ENCODE measurements around the gene EPHA7. TPM values are rescaled to one million over a fixed set of nuclear protein-coding genes. Genes with fewer than 3 reads are reported as not detected.
A peak's percentile ranks its signal among the peaks of the same experiment; 100 is the strongest.

EPHA7 gene
- 0.10 TPM for total RNA-seq

DNA sequence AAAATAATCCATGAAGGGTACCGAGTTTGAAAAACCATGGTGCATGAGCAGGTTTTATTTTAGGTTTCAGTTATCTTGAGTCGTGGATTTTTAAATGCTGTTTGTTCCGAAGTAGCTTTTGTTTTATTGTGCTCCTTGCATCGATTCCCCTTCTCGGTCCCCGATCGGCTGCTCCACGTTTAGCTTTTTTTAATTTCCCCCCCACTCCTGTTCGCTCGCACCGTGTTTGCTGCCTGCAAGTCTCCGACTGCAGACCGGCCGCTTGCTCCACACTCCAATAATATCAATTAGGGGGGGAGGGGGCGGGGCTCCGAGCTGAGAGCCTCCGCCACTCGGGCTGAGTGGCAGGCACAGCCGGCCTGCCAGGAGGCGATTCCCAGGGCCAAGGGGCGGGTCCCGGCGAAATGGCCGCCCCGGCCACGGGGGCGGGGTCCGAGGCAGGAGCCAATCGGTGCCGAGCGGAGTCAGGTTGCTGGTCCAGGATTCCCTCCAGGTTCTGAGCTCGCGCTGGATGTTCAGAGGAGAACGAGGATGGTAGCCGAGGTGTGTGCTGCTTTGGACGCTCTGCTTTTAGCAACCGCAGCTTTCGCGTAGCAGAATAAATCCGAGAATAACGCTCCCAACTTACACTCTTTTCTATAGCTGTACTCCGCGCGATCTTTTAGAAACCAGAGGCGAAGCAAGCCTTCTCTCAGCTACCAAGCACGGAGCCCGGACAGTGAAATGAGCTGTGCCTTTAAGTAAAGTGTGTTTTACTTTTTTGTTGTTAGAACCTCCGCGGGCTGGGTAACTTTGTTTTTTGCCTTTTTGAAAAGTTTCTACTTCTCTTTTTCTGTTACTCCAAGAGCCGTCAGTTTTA, at the start of gene EPHA7:
Gene EPHA7, minus strand, starts transcription at position 256 of the 859 bp plus-strand sequence. Its CDS starts 218 bp downstream, at position 38.
- DNase-seq (ENCODE audit: low spot score) = peak; percentile 76
- ATAC-seq = peak; percentile 96

DNA sequence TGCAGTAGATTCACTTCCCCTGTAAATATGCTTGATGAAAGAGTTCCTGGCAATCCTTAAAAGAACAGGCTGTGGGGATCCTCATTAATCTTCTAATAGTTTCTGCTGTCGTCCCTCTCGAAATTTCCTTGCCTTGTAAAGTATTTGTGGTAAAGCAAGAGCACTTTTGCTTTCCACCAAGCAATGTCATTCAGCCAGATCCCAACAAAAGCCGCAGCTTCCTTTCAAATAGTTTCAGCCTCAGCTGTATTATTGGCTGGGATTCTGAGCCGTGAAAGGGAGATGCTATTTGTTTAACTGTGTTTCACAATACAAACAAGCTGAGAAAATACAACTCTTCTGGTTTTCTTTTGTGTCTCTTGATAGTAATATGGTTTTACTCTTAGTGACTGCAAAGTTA, 48.9 kb upstream of the EPHA7 start:
- ATAC-seq = no peak
- no peak for DNase-seq (ENCODE audit: low spot score)

DNA sequence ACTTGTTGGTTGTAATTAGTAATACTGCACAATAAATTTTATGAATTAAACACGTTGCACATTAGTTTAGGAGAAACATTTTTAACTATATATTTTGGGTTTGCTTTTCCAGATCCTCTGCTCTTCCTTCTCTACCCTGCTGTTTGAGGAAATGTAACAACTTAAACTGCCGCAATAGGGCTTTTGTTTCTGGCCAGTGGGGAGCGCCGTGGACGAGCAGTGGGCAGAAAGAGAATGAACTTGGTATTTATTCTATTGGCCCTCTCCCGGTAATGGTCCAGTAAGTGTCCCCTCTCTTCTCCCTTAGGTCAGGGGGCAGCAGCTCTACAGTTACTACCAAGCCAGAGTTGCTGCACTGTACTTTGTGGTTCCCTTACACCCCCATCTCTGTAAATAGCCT, 35.2 kb upstream of the EPHA7 start:
- no peak for ATAC-seq

DNA sequence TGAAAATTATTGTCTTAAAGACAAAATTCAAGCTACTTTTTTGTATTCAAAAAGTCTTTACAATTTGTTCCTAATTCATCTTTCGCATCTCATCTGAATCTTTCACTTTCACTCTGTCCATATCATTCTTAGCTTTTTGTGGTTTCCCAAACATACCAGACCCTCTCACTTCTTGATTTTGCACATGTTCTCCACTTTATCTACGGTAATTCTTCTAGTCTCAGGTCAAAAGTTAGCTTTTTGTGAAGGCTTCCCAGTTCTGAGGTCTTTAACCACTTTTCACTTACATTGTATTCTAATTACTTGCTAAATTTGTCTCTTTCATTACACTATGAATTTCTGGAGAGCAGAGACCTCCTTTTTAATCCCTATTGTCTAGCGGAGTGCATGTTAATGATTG, 34.6 kb upstream of the EPHA7 start:
- DNase-seq (ENCODE audit: low spot score) = no peak
- no peak for ATAC-seq

More for the DNA sequence above, 35.2 kb upstream of the EPHA7 start:
- no peak for DNase-seq (ENCODE audit: low spot score)

DNA sequence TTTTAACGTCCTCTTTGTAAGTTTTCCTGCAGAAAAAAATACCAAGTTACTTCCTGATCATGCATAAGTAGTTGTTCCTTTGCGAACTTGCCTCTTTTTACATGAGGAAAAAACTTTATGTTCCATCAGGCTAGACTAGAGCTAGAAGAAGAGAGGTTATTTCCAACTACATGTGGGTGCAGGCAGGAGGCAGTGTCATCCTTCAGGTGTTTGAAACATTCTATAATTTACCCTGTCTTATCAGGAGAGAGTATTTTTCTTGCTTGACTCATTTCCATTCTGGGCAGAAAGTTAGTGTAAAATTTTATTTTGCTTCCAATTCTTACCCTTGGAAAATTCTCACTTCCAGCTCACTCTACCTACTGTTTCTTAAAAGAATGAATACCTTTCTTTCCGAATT, 28.5 kb upstream of the EPHA7 start:
- ATAC-seq = no peak

DNA sequence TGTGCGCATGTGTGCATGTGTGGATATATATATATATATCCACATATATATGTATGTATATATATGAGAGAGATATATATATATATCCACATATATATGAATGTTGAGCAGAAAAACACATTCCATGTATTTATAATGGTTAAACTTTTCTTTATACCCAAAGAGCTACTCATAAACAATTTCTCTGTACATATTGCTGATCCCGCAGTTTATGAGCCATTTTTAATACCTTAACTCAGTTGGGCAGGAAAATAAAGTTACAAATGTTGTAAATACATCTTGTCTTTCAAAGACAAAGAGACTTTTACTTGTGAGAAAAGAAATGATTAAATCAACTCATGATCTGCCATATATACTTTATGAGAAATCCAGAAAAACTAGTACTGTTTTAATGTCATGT, 18.1 kb upstream of the EPHA7 start:
- DNase-seq (ENCODE audit: low spot score) (no peak), ATAC-seq (no peak)

More for the DNA sequence above, 28.5 kb upstream of the EPHA7 start:
- DNase-seq (ENCODE audit: low spot score) = no peak

DNA sequence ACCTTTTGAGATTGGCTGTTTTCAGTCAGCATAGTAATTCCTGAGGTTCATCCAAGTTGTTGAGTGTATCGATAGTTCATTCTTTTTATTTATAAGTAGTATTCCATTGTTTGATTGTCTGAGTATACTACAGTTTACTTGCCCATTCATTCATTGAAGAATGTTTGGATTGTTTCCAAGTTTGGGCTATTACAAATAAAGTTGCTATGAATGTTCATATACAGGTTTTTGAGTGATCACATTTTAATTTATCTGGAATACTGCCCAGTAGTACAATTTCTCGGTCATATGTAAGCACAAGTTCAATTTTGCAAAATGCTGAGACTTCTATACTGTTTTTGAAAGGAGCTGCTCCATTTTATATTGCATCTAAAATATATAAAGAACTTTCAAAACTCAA, 14.2 kb upstream of the EPHA7 start:
- no peak for ATAC-seq
- no peak for DNase-seq (ENCODE audit: low spot score)

DNA sequence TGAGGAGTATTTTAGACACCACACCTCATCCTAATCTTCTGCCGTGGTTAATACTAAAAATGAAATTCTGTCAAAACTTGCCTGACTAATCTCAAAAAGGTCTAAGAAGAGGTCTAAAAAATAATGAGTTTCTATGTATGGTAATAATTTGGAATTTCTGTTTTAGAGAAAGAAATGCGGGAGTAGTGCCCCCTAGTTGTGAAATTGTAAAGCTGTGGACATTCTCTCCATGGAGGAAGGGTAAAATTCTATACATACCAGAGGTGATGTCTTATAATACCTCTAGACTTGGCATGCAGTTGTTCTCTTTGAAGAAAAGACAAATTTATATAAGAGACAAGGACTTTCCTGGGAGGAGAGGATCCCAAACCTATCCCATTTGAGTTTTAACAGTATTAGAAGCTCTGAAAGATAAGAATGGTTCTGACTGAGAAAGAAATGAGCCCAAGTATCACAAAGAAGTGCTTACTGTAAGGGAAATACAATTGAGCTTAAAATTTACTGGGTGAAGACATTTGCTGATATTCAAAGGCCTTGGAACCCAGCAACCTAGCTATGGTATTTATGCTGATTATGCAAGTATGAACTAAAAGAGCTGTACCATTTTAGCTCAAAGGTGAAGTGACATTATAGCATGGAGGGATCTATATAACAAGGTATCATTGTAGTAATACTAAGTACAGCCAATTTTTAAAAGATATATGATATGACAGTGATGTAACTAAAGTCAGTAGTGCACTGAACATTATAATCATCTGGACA, 5.1 kb upstream of the EPHA7 start:
- DNase-seq (ENCODE audit: low spot score) (no peak), ATAC-seq (peak; percentile 42)

DNA sequence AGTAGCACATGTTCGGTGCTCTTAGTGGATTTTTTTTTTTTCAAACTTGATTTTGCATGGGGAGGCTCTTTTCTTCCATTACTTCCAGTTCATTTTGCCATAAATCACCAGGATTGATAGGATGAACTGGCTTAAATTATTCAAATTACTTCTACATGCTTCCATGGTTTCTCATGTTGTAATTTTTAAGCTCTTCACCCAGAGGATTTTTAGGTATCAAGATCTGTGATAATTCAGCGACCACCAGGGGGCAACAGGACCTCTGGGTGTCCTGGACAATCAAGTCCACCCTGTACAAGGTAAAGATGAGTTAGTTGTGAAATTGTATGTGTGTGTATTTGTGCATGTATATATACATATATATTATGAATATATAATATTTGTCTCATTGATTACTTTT, 4.2 kb upstream of the EPHA7 start:
- no peak for DNase-seq (ENCODE audit: low spot score)

DNA sequence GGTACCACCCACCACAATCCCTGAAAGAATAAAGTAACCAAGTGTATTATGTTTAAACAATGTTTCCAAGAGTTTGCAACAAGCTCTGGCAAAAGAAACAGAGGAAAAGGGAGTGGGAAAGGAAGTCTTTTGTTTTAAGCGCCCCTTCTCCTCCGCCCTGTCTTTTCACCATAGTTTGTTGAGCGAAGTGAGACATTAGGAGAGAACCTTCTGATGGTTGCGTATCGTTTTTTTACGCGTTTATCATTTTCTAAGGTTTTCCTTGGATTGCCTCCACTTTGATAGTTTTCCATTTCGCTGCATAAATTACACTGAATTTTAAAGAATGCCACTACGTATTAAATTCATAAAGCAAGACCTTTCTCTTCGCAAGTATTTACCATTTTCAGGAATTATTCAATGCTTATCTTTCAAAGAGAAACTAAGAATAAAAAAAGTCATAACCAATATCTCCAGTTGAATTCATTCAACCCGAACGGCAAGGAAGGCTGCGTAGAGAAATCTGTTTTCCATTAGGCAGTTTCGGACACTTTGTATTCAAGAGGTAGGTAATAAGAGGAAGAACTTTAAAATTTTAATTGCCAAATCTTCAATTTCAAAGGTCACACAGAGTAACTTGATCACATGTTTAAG, 920 bp upstream of the EPHA7 start:
- ATAC-seq = no peak

More for the DNA sequence above, 4.2 kb upstream of the EPHA7 start:
- no peak for ATAC-seq

DNA sequence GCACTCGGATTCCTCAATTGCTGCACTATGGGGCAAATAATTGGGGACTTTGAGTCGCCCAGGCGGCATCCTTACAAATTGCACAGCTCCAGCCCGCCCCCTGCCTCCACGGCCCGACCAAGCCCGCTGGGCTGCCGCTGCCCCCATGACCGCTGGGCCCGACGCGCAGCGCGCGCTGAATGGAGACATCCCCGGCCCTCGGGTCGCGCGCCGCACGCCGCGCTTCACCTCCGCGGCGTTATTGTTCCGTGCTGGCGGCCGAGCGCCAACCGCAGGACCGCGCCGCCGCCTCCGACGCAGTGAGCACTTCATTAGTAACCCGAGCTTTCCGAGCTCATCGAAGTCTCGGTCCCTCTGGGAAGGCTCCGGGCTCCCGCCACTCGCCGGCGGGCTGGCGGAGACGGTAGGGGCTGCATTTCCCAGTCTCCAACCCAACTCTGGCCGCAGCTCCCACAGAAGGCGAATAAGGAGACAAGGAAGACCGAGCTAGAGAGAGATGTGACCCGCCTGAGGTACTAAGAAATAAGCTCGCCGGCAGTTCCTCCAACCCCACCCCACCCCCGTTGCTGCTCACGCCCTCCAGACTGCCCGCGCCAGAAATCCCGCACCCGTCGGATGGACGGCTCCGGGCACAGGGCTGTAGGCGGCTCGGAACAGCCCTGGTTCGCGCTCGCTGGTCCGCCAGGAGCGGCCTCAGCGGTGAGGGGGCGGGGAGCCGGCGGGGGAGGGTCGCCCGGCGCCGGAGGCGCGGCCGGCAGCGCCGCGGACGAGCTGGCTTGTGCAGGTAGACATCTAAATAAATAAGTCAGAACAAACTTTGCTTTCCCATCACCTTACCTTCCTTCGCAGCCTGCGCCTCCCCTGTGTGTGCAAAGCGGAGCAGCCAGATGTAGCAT, 703 bp downstream of the EPHA7 start:
- DNase-seq (ENCODE audit: low spot score) (no peak), ATAC-seq (peak; percentile 23)

More for the DNA sequence above, 920 bp upstream of the EPHA7 start:
- DNase-seq (ENCODE audit: low spot score) = no peak

DNA sequence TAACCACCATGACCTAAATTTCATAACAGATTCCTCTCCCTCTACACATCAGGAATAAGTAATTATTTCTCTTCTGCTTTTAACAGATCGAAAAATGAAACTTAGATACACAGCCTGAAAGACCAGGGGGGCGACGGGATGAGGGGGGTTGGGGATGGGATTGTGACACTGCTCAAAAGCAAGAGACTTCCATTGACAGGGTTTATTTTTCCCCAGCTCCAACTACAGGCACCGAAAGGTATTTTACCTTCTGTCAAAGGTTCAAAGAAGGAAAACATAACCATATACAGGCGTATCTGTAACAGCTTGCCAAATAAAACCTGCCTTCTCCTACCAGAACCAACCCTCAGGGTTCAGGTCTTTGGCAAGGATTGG, 1.3 kb downstream of the EPHA7 start:
- ATAC-seq (no peak), DNase-seq (ENCODE audit: low spot score) (no peak)

DNA sequence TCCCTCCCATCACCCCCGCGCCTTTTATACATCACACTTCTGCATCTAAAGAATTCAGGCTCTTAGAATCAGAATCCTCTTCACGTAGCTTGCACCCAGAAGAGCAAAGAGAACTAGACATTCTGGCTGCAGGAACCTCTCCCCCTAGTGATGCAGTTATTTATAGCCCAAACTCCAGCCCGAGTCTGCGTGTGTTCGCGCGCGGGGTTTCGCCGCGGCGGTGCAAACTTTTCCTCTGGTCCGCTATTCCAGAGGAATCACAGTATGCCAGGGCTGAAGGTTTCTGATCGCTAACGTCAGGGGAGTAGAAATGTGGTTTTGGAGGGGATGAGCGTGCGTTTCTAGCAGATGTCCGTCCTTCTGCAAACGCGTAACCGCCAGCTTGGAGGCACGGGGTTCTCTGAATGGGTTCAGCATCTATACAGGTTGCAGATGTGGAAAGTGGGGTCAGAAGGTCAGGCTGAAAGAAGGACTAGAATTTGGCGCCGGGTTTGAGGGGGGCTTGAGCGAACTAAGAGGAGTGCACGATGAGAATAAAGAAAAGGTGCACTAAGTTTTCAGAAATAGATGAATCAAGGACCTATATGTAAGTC, 1.8 kb downstream of the EPHA7 start:
- ATAC-seq = no peak
- no peak for DNase-seq (ENCODE audit: low spot score)

DNA sequence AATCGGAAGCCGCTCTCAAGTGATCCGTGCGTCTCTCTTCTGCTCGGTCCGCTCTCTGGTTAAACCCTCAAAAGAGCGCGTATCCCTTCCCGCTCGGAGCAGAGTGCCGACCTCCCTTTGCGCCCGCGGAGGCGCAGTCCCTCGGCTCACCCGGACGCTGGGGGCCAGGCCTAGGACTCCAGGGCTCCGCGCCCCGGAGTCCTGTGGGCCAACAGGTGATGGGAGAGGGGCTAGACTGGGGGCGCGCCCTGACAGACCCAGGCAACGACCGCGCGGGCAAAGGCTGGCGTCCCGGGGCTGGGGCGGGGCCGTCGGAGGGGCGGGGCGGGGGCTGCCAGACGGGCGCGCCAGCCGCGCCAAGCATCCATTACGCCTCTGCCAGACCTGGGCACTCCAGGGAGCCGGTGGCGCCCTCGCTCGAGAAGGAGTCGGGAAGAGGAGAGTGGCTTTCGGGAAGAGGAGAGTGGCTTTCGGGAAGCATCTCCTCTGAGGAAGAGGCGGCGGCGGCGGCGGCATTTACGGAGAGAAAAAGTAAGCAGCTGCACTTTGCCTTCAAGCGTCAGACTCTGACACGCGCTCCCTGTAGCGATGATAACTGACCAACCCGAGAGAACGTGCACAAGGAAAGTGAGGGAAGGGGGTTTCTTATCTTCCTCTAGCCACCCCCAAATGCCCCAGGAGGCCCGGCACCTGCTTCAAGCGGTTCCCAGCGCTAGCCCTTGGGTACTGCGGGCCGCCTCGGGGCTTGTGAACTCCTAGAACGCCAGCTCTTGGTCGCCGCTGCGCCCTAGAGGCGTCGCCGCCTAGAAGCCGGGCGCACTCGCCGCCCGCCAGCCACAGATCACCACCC, 2.6 kb downstream of the EPHA7 start:
- no peak for ATAC-seq

DNA sequence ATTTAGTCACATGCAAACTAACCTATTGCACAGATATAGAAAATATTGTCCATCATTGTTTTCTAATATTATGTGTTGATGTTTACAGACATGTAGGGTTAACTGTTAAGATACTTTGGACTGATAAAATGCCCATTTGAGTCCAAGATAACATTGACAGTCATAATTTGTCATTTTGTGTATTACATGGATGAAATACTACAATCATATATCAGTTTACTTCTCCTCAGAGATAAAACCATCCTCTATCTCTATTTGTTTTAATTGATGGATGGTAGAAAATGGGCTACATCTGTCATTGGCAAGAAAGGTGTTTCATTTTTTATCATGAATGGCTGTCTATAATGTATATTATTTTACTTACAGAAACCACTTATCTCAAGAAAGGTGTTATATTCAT, 6.2 kb downstream of the EPHA7 start:
- no peak for ATAC-seq

More for the DNA sequence above, 2.6 kb downstream of the EPHA7 start:
- no peak for DNase-seq (ENCODE audit: low spot score)

DNA sequence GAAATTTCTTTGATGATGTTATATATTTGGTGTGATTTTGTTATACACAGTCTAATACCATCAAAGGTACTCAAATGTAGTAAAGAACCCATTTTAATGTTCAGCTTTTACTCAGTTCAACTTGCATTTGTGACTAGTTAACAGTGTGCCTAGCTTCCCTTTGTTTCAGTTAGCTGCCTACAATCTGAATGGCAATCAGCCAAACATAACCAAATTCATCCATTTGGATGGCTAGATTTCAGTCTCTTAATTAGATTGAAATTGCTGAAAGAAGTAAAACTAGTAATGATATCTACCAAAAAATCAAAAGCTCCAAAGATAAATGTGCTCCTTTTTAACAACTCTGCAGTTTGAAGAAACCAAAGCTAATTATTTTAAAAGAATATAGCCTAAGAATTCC, 6.9 kb downstream of the EPHA7 start:
- DNase-seq (ENCODE audit: low spot score) (no peak), ATAC-seq (no peak)

More for the DNA sequence above, 6.2 kb downstream of the EPHA7 start:
- DNase-seq (ENCODE audit: low spot score) = no peak

DNA sequence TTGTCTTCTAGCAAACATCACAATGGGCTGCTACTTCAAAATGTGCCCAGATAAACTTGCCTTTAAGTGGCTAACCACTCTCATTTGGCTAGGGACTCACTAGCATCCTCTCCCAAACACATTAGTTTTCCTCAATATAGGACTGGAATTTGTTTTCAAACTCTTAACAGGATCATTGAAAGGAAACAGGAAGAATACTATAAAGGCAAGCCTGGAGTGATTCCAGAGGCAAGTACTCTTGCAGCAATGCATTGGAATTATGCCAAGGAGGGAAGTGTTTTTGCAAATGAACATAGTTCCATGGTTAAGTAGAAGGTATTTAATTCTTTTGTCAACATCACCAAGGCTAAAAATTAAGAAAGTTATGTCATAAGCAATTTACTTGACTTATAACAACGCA, 12.2 kb downstream of the EPHA7 start:
- DNase-seq (ENCODE audit: low spot score) = no peak

DNA sequence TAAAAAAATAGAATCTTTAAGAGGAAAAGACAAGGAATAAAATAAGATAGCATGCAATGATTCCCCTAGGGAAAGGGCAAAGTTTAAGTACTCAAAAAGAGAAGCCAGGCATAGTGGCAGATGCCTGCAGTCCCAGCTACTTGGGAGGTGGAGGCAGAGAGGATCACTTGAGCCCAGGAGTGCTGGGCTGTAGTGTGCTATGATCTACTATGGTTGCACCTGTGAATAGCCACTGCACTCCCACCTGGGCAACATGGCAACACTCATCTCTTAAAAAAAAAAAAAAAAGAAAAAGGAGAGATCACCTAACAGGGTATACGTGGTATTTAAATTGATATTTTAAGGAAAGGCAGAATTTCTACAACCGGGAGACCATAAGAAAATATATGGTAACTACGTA, 16.0 kb downstream of the EPHA7 start:
- DNase-seq (ENCODE audit: low spot score) = no peak
- ATAC-seq = no peak

More for the DNA sequence above, 12.2 kb downstream of the EPHA7 start:
- no peak for ATAC-seq

DNA sequence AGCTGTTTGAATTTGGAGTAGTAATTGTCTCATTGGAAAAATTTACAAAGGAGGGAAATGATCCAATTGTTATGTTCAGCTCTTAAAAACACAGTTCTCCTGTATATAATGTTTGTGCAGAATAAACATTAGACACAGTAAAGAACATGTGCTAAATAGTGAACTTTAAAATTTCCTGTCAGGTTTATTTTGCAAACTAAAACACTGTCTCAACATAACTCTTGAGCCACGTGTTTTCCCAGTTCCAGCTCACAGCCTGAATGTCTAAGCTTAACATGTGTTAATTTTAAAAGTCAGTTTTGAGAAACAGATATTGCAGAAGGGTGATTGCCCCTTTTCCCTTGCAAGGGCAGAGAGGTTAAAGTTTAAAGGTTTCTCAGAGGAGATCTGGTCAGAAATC, 20.6 kb downstream of the EPHA7 start:
- no peak for ATAC-seq
- no peak for DNase-seq (ENCODE audit: low spot score)
